Testis (tissue), 3 donors: Measurements from ENCODE around the gene EXOC4. TPM values are rescaled to one million over a fixed set of nuclear protein-coding genes. Genes with fewer than 3 reads are reported as not detected.

Experiments
- DNase-seq: peaks from one replicate; pipeline ENCODE4 v3.0.0-alpha.2; 2019
- H3K27ac ChIP-seq, 2 donors: fragments of 200-600 bp; sonication (generic); one replicate each; pipeline ENCODE4 v1.5.1; 2019
- H3K27me3 ChIP-seq: fragments of 200-600 bp; sonication (generic); one replicate; pipeline ENCODE4 v1.5.1; 2019
- H3K36me3 ChIP-seq: fragments of 200-600 bp; sonication (generic); one replicate; pipeline ENCODE4 v1.5.1; 2017; ENCODE audit warnings: low read depth; ENCODE audit errors: missing control alignments
- H3K4me1 ChIP-seq: fragments of 200-600 bp; sonication (generic); one replicate; pipeline ENCODE4 v1.5.1; 2019
- H3K4me3 ChIP-seq, 2 donors: fragments of 200-600 bp; sonication (generic); one replicate each; pipeline ENCODE4 v1.5.1; 2017 to 2019
- H3K9me3 ChIP-seq: fragments of 200-600 bp; sonication (generic); one replicate; pipeline ENCODE4 v1.5.1; 2017
- CTCF ChIP-seq, 3 experiments: fragments of 450-650 bp in 2 of 3; fragments of 200-600 bp in 1 of 3; sonication (generic) in 1 of 3; IDR thresholded peaks; one replicate each; pipeline ENCODE4 v1.5.1; 2016 to 2019; ENCODE audit warnings: antibody characterized with exemption in 3 of 3, mild to moderate bottlenecking in 2 of 3, moderate library complexity in 1 of 3
- POLR2A ChIP-seq: fragments of 450-650 bp; IDR thresholded peaks from one replicate; pipeline ENCODE4 v1.6.1; 2017; ENCODE audit warnings: antibody characterized with exemption, mild to moderate bottlenecking, moderate library complexity
- WGBS, 2 donors: methylation state at CpG; one replicate each; pipeline ENCODE4 v1.1.5; 2018; 5-methylcytosine and 5-hydroxymethylcytosine counted together
- intact Hi-C: fragments of 100-400 bp; cut with DNase I; formaldehyde crosslinking; loops from one replicate; pipeline ENCODE4 v1.15.1; 2023; ENCODE audit warnings: low total_unique reads
- polyA plus RNA-seq: library from polyadenylated mRNA; stranded (reverse); fragments of 350-450 nt; fragmentation: Illumina TruSeq; extraction: RNeasy Lipid Tissue Mini Kit (QIAGEN cat#74804); gene quantifications from one replicate; pipeline ENCODE4 v1.2.3, GENCODE V29; 2014; ENCODE audit warnings: low read depth, low replicate concordance; ENCODE audit not compliant: insufficient read depth
- total RNA-seq, 2 donors: library from RNA; depleted of rRNA; stranded (reverse); fragments of >200 nt; gene quantifications; one replicate each; pipeline ENCODE4 v1.2.3, GENCODE V29; 2016

The EXOC4 gene
- total and polyA plus RNA-seq, 3 donors from 2014 or later, result 47.4 to 169 (median 142) TPM

DNA sequence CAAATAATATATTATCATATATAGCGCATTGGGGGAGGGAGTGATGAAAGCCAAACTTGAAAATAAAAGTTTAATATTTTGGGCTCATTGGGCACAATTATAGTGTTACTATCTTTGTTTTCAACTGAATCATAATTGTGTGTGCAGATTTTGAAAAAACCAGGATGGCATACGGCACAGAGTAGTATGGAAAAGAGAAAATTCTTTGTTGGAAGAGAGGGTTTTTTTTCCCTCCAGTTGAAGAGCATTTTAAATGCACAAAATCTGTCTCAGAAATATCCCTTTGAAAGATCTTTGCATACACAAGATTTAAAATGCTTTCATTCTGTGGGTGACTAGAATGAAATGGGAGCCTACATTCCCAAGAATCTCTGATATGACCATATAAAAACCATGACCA, 269.6 kb downstream of the EXOC4 start:
- TF ChIP-seq POLR2A, result no peak
- TF ChIP-seq CTCF (IDR thresholded peaks at IDR 0.05), result no peak
- H3K4me1 ChIP-seq, result no peaks in the 10 kb centered on the region
- no peaks in the 10 kb centered on the region for H3K9me3 ChIP-seq
- DNase-seq, result no peak
- H3K27me3 ChIP-seq, result no peaks in the 10 kb centered on the region
- H3K4me3 ChIP-seq, result no peak overlapping the region
- 91 to 92% methylated on average over 2 of the region's 2 CpGs for WGBS, 2 donors
- H3K27ac ChIP-seq, result no peak overlapping the region
- no peaks in the 10 kb centered on the region for H3K36me3 ChIP-seq
- intact Hi-C loops, result no loop called here

DNA sequence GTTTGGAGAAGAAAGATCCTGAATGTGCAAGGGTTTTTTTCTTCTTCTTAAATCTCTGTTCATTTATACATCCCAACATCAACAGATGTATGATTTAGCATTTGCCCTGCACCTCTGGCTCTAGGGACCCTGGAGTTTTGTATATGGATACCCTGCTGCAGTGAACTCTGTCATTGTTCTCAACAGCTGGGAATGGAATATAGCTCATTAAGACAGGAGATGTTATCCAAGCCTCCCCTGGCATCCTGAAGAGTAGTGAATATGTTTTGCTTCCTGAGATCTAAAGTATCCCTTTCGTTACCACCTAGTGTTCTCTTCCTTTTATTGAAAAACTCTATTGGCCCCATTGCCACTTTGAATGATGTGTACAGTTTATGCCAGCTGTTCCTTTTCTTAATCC, 275.9 kb downstream of the EXOC4 start:
- DNase-seq, result no peak
- TF ChIP-seq POLR2A, result no peak
- TF ChIP-seq CTCF (IDR thresholded peaks at IDR 0.05), result no peak
- WGBS, 2 donors, result 76 to 82% methylated on average over 1 of the region's 1 CpG
- intact Hi-C loops, result no loop called here
- Histone ChIP-seq H3K27me3 (no peaks in the 10 kb centered on the region), H3K4me1 (no peaks in the 10 kb centered on the region), H3K36me3 (no peaks in the 10 kb centered on the region), H3K9me3 (no peaks in the 10 kb centered on the region), H3K27ac (no peak overlapping the region), H3K4me3 (no peak overlapping the region)

GRCh38 chr7:133529861-133530260, 277.0 kb downstream of the EXOC4 start:
- H3K36me3 ChIP-seq, result no peaks in the 10 kb centered on the region
- no peaks in the 10 kb centered on the region for H3K9me3 ChIP-seq
- H3K4me3 ChIP-seq, result no peak overlapping the region
- H3K27ac ChIP-seq, result no peak overlapping the region
- H3K27me3 ChIP-seq, result no peaks in the 10 kb centered on the region
- TF ChIP-seq CTCF (IDR thresholded peaks at IDR 0.05) (no peak), POLR2A (no peak)
- no peaks in the 10 kb centered on the region for H3K4me1 ChIP-seq
- intact Hi-C loops, result no loop called here
- no peak for DNase-seq
- 68 to 80% methylated on average over 4 of the region's 4 CpGs for whole genome bisulfite sequencing, 2 donors

- H3K27me3 ChIP-seq, result no peaks in the 10 kb centered on the region
- no peaks in the 10 kb centered on the region for H3K36me3 ChIP-seq
- no peak overlapping the region for H3K27ac ChIP-seq
- H3K4me1 ChIP-seq, result no peaks in the 10 kb centered on the region
- H3K9me3 ChIP-seq, result no peaks in the 10 kb centered on the region
- no peak overlapping the region for H3K4me3 ChIP-seq
- TF ChIP-seq CTCF (IDR thresholded peaks at IDR 0.05) (no peak), POLR2A (no peak)
- 46 to 71% methylated on average over 4 of the region's 4 CpGs for WGBS, 2 donors
- DNase-seq, result no peak
- intact Hi-C loops, result no loop called here
Measured at GRCh38 chr7:133530682-133531081, 277.8 kb downstream of the EXOC4 start.

GRCh38 chr7:133534816-133535215, 281.9 kb downstream of the EXOC4 start:
- WGBS, 2 donors, result 73 to 86% methylated on average over 5 of the region's 5 CpGs
- no peak for TF ChIP-seq POLR2A
- H3K27me3 ChIP-seq, result no peaks in the 10 kb centered on the region

More at GRCh38 chr7:133534816-133535215, 281.9 kb downstream of the EXOC4 start:
- DNase-seq, result no peak
- Histone ChIP-seq H3K4me3 (no peak overlapping the region), H3K4me1 (no peaks in the 10 kb centered on the region), H3K27ac (no peak overlapping the region), H3K36me3 (no peaks in the 10 kb centered on the region), H3K9me3 (no peaks in the 10 kb centered on the region)
- intact Hi-C loops, result no loop called here
